Common myeloid progenitor, CD34-positive (primary cell): Measurements from ENCODE around the gene CACNA2D1.

Experiments used
- CTCF ChIA-PET: fragments of 350-600 bp; sonication (Branson Sonifier 250); formaldehyde crosslinking; loops from one replicate; lab custom pipeline; 2021; ENCODE audit warnings: antibody characterized with exemption; lab: Charles Lee
- POLR2A ChIA-PET: fragments of 350-600 bp; sonication (Branson Sonifier 250); formaldehyde crosslinking; loops from one replicate; lab custom pipeline; 2021; ENCODE audit warnings: antibody characterized with exemption; lab: Charles Lee
- DNase-seq, 3 donors: peaks; one replicate each; pipeline versions ENCODE4 v3.0.0 to v3.0.0-alpha.2; 2013
- H3K27ac ChIP-seq, 2 experiments: 1 replicate in 1 of 2; 2 replicates in 1 of 2; pipeline ENCODE4 v1.7.0; 2013; ENCODE audit warnings: inconsistent platforms in 2 of 2, low read length in 2 of 2, mild to moderate bottlenecking in 2 of 2, low read depth in 1 of 2, moderate library complexity in 1 of 2; ENCODE audit not compliant: severe bottlenecking in 2 of 2, insufficient read depth in 1 of 2, poor library complexity in 1 of 2
- H3K27me3 ChIP-seq, 5 experiments: replicated peaks in 2 of 5; 1 replicate in 3 of 5; 2 replicates in 2 of 5; pipeline versions ENCODE4 v1.6.1 to v1.7.0; 2013; ENCODE audit warnings: low read length in 4 of 5, mild to moderate bottlenecking in 2 of 5, moderate library complexity in 2 of 5, inconsistent platforms in 1 of 5; ENCODE audit not compliant: insufficient read depth in 5 of 5, control insufficient read depth in 4 of 5
- H3K36me3 ChIP-seq, 4 experiments: 1 replicate in 2 of 4; 2 replicates in 2 of 4; pipeline versions ENCODE4 v1.6.1 to v1.7.0; 2013; ENCODE audit warnings: low read length in 3 of 4, control low read depth in 1 of 4, mild to moderate bottlenecking in 1 of 4; ENCODE audit not compliant: control insufficient read depth in 4 of 4, insufficient read depth in 4 of 4
- H3K4me1 ChIP-seq, 4 experiments: 1 replicate in 3 of 4; 2 replicates in 1 of 4; pipeline versions ENCODE4 v1.6.1 to v1.7.1; 2013; ENCODE audit warnings: low read length in 3 of 4, mild to moderate bottlenecking in 3 of 4, control low read depth in 1 of 4, inconsistent platforms in 1 of 4, moderate library complexity in 1 of 4; ENCODE audit not compliant: control insufficient read depth in 4 of 4, insufficient read depth in 4 of 4; ENCODE audit errors: control extremely low read depth in 1 of 4
- H3K4me3 ChIP-seq, 7 experiments: 1 replicate in 4 of 7; 2 replicates in 3 of 7; pipeline versions ENCODE4 v1.5.1 to v1.7.0; 2013; ENCODE audit warnings: mild to moderate bottlenecking in 7 of 7, low read length in 6 of 7, moderate library complexity in 6 of 7, inconsistent platforms in 2 of 7, low read depth in 2 of 7, control low read depth in 1 of 7; ENCODE audit not compliant: insufficient read depth in 4 of 7, control insufficient read depth in 1 of 7; ENCODE audit errors: extremely low read depth in 1 of 7
- H3K9me3 ChIP-seq, 5 experiments: 1 replicate in 4 of 5; 2 replicates in 1 of 5; pipeline versions ENCODE4 v1.6.1 to v1.7.1; 2013; ENCODE audit warnings: low read length in 4 of 5, mild to moderate bottlenecking in 2 of 5, inconsistent platforms in 1 of 5, low read depth in 1 of 5, moderate library complexity in 1 of 5; ENCODE audit not compliant: control insufficient read depth in 4 of 5, insufficient read depth in 2 of 5; ENCODE audit errors: control extremely low read depth in 1 of 5
- WGBS: methylation state at CpG from one replicate; pipeline ENCODE4 v1.1.5; 2013; ENCODE audit not compliant: insufficient coverage; 5-methylcytosine and 5-hydroxymethylcytosine counted together

Gene CACNA2D1

GRCh38 chr7:82091126-82091684 lies 352.4 kb downstream of the CACNA2D1 start:
- WGBS, result 96% methylated on average over 4 of the region's 4 CpGs
- Histone ChIP-seq H3K9me3 (no peaks in the 10 kb centered on the region), H3K4me1 (no peaks in the 10 kb centered on the region), H3K27me3 (no peaks in the 10 kb centered on the region), H3K27ac (no peak overlapping the region), H3K36me3 (no peaks in the 10 kb centered on the region), H3K4me3 (no peak overlapping the region)
- ChIA-PET POLR2A (no interaction called here), CTCF (no interaction called here)
- DNase-seq, result no peak

- ChIA-PET CTCF (no interaction called here), POLR2A (no interaction called here)
- Histone ChIP-seq H3K27me3 (no peaks in the 10 kb centered on the region), H3K36me3 (no peaks in the 10 kb centered on the region), H3K9me3 (no peaks in the 10 kb centered on the region), H3K4me1 (no peaks in the 10 kb centered on the region), H3K4me3 (no peak overlapping the region), H3K27ac (no peak overlapping the region)
- no peak for DNase-seq
- 83% methylated on average over 2 of the region's 4 CpGs for WGBS
These were observed 356.5 kb downstream of the CACNA2D1 start for GRCh38 chr7:82087099-82087498.

- Histone ChIP-seq H3K27ac (no peak overlapping the region), H3K4me1 (no peaks in the 10 kb centered on the region), H3K4me3 (no peak overlapping the region), H3K36me3 (no peaks in the 10 kb centered on the region), H3K9me3 (no peaks in the 10 kb centered on the region), H3K27me3 (no peaks in the 10 kb centered on the region)
- ChIA-PET POLR2A (no interaction called here), CTCF (no interaction called here)
- WGBS, result no CpG with 5 or more reads among the region's 4 CpGs
- DNase-seq, result no peak
These were observed 358.5 kb downstream of the CACNA2D1 start for GRCh38 chr7:82085116-82085515.

- WGBS, result 92% methylated on average over 11 of the region's 12 CpGs
- Histone ChIP-seq H3K4me3 (no peak overlapping the region), H3K27ac (no peak overlapping the region), H3K4me1 (no peaks in the 10 kb centered on the region), H3K27me3 (no peaks in the 10 kb centered on the region), H3K9me3 (no peaks in the 10 kb centered on the region), H3K36me3 (no peaks in the 10 kb centered on the region)
- DNase-seq, result no peak
- ChIA-PET CTCF (no interaction called here), POLR2A (no interaction called here)
These were observed 361.8 kb downstream of the CACNA2D1 start for GRCh38 chr7:82081644-82082224.

GRCh38 chr7:82080254-82080927 lies 363.2 kb downstream of the CACNA2D1 start:
- no peaks in the 10 kb centered on the region for H3K9me3 ChIP-seq
- 100% methylated on average over 2 of the region's 4 CpGs for WGBS
- CTCF ChIA-PET, result no interaction called here

GRCh38 chr7:82079527-82079926 lies 364.1 kb downstream of the CACNA2D1 start:
- no peak for DNase-seq
- CTCF ChIA-PET, result interaction anchor here (1.3 kb wide), 1 partner anchor 12 kb away, joined by 3 read pairs; no protein-coding TSS in a partner anchor
- 98% methylated on average over 5 of the region's 8 CpGs for WGBS

More at GRCh38 chr7:82080254-82080927, 363.2 kb downstream of the CACNA2D1 start:
- Histone ChIP-seq H3K27ac (no peak overlapping the region), H3K27me3 (no peaks in the 10 kb centered on the region), H3K4me1 (no peaks in the 10 kb centered on the region), H3K4me3 (no peak overlapping the region), H3K36me3 (no peaks in the 10 kb centered on the region)
- POLR2A ChIA-PET, result interaction anchor here (0.7 kb wide), 1 partner anchor 604 kb away, joined by 3 read pairs; no protein-coding TSS in a partner anchor
- no peak for DNase-seq

GRCh38 chr7:82078807-82079206 lies 364.8 kb downstream of the CACNA2D1 start:
- no peaks in the 10 kb centered on the region for H3K4me1 ChIP-seq
- no peaks in the 10 kb centered on the region for H3K9me3 ChIP-seq
- no peak for DNase-seq
- POLR2A ChIA-PET, result no interaction called here
- H3K36me3 ChIP-seq, result no peaks in the 10 kb centered on the region
- H3K27me3 ChIP-seq, result no peaks in the 10 kb centered on the region
- H3K27ac ChIP-seq, result no peak overlapping the region
- no CpG with 5 or more reads among the region's 2 CpGs for WGBS
- no peak overlapping the region for H3K4me3 ChIP-seq
- CTCF ChIA-PET, result interaction anchor here (1.3 kb wide), 1 partner anchor 11 kb away, joined by 3 read pairs; no protein-coding TSS in a partner anchor

More at GRCh38 chr7:82079527-82079926, 364.1 kb downstream of the CACNA2D1 start:
- Histone ChIP-seq H3K4me1 (no peaks in the 10 kb centered on the region), H3K4me3 (no peak overlapping the region), H3K27me3 (no peaks in the 10 kb centered on the region), H3K27ac (no peak overlapping the region), H3K9me3 (no peaks in the 10 kb centered on the region), H3K36me3 (no peaks in the 10 kb centered on the region)
- POLR2A ChIA-PET, result no interaction called here
